ENCODE data around the gene HEMGN.
"Not testable (repeated sequence)": the region's sequence is repeated elsewhere in the genome, so short reads cannot be mapped to it uniquely, and the experiment has no call there.

The HEMGN gene, protein sequence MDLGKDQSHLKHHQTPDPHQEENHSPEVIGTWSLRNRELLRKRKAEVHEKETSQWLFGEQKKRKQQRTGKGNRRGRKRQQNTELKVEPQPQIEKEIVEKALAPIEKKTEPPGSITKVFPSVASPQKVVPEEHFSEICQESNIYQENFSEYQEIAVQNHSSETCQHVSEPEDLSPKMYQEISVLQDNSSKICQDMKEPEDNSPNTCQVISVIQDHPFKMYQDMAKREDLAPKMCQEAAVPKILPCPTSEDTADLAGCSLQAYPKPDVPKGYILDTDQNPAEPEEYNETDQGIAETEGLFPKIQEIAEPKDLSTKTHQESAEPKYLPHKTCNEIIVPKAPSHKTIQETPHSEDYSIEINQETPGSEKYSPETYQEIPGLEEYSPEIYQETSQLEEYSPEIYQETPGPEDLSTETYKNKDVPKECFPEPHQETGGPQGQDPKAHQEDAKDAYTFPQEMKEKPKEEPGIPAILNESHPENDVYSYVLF

DNA sequence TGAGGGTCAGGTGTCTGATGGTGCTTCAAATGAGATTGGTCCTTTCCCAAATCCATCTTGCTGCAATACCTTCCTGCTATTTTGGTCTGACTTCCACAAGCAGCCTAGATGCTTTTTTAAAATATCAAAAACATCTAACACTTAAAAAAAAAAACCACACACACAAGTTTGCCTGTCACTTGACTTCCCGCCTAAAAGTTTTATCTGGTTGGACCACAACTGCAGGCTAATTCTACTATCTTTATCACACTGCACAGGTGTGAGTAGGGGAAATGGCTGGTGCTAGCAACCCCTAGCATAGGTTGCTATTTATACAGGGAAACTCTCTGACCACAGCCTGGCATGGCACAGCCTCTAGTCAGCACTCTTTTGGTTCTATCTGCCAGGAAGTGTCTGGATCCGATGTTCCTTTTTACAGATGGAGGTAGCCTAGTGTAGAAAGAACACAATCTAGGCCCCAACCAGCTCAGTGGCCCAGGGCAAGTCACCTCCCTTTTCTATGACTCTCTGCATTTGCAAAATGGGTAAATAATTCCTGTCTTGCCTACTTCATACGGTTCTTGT is at the start of gene HEMGN:
HEMGN (minus strand) TSS at position 92 of the 564 bp plus-strand sequence; CDS start at position 56, 36 bp downstream.
- DNase-seq, result no peak

GRCh38 chr9:97987487-97987886 is 49.5 kb upstream of the HEMGN start:
- no peak for DNase-seq

GRCh38 chr9:97985058-97985861 is 47.3 kb upstream of the HEMGN start:
- DNase-seq, result no peak

GRCh38 chr9:97984188-97985057 is 46.5 kb upstream of the HEMGN start:
- DNase-seq, result peak; percentile 80

DNA sequence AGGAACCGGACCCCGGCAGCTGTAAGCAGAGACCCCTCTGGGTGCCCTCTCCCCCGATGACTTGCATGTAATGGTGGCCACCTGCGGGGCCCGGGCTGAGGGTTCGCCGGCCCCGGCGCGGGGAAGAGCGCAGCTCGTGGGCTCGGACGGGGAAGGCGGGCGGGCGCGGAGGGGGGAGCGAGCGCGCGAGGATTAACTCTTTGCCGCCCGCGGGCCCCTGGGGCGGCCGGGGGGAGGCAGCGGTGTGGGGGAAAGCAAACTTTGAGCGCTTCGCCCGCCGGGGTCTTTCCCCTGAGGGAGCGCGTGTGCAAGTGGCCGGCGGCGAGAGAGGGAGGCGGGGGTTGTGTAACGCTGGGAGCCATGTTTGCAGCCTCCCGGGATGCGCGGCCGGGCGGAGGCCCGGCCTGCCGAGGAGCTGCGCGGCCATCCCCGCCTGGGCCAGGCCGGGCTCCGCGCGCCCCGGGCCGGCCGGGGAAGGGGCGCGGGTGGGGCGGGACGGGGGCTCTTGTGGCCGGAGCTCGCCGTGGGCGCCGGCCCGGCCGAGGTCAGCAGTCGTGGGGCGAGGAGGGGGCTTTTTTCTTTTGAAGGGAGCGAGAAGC is 45.7 kb upstream of the HEMGN start:
- DNase-seq, result peak; percentile 71

- peak; percentile 95 for DNase-seq
Measured at GRCh38 chr9:97982683-97983588, 45.0 kb upstream of the HEMGN start, which contains the start of gene ANP32B. TSS of gene ANP32B (plus strand) at chr9:97983341. CDS start at chr9:97983556, 215 bp downstream.

GRCh38 chr9:97981846-97982682 is 44.1 kb upstream of the HEMGN start:
- DNase-seq, result no peak

- DNase-seq, result no peak
Measured at GRCh38 chr9:97980918-97981845, 43.2 kb upstream of the HEMGN start.

DNA sequence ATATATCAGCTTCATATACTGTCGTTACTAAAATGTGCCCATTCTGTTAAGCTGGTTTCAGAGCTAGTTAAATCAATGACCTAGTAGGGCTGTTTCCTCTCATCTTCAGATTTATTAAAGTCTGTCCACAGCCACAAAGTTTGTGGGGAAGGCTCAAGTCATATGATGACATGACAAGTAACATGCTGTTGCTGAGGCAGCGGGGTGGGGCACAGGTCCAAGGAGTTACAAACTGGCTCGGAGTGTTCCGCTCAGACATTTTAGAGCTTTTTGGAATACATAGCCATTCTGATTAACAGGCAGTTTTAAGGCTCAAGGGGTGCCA is 42.5 kb upstream of the HEMGN start:
- no peak for DNase-seq

DNA sequence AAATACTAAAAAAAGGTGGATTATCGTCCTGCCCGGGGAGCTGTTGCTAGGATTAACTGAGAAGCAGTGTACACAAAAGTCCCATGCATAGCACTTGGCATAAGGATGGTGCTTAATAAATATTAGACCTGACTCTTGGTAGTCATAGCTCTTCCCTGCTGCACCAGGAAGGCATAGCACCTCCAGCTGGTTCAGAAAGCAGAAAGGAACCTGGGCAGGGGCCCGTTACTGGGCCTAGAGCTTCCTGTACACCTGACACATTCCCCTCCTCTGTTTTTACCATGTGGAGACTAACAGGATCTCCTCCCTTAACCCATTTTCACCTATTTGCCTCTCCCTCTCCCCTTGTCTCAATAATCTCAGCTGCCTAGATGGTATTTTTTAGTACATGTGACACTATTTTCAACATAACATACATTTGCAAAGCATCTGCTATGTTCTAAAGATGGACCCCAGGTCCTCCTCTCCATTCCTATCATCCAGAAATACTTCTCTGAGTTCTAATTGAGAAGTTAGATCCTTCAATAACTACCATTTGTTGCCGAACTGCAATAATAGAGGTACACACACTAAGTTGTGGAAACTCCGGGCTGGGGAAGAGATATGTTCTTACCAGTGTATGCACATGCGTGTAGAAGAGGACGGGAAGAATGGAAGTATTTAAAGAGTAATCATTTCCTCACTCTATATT is 42.0 kb upstream of the HEMGN start:
- DNase-seq, result no peak

GRCh38 chr9:97978371-97979130 is 40.6 kb upstream of the HEMGN start:
- DNase-seq, result no peak

DNA sequence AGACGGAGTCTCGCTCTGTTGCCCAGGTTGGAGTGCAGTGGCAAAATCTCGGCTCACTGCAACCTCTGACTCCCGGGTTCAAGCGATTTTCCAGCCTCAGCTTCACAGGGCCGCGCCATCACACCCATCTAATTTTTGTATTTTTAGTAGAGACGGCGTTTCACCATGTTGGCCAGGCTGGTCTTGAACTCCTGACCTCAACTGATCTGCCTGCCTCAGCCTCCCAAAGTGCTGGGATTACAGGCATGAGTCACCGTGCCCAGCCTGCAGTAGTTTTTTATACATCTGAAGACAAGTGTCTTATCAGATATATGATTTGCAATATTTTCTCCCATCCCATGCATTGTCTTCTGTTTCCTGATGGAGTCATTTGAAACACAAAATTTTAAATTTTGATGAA is 38.7 kb upstream of the HEMGN start:
- not testable (repeated sequence) for DNase-seq

- DNase-seq, result no peak
Measured at GRCh38 chr9:97975376-97975775, 37.4 kb upstream of the HEMGN start.

DNA sequence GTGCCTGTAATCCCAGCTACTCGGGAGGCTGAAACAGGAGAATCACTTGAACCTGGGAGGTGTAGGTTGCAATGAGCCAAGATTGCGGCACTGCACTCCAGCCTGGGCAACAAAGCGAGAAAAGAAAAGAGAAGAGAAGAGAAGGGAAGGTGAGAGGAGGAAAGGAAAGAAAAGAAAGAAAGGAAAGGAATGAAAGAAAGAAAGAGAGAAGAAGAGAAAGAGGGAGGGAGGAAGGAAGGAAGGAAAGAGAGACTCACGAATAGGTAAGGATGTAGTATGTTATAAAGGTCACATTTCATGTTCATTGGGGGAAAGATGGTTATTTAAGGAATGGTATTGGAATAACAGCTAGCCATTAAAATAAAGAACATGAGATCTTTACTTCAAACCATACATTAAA is 34.8 kb upstream of the HEMGN start:
- no peak for DNase-seq

DNA sequence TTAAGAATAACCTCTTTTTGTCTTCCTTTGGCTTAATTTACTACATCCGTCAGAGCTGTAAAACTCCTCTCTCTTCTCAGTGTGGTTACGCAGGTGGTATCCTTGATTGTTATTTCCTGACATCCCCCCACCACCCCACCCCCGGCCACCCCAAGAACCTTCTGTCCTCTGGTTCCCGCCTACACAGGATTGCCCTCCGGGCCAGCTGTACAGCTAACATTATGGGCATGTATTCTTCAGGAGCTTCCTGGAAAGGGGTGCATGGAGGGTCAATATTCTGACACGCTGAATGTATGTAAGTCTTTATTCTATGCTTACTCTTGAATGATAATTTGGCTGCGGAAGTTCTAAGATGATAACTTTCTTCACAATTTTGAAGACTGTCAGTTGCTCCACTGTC is 32.2 kb upstream of the HEMGN start:
- DNase-seq, result no peak

- no peak for DNase-seq
Measured at GRCh38 chr9:97969014-97969413, 31.0 kb upstream of the HEMGN start.

- no peak for DNase-seq
Measured at GRCh38 chr9:97966493-97966892, 28.5 kb upstream of the HEMGN start.

DNA sequence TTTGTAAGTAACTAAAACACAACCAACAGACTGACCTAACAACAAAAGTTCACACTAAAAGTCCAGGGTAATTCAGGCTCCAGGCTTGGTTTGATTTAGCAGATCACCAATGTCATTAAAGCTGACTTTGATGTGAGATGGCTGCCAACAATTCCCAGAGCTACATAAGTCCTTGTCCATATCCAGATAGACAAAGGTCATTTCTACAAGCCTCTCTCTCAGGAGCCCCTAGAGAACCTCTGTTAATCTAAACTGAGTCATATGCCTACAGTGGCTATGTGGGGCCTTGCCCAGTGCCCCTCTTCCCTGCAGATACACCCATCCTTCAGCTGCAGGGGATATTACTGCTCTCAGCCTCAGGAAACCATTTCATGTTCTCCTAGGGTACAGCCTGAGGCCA is 26.9 kb upstream of the HEMGN start:
- no peak for DNase-seq

All from activated CD4-positive, CD25-positive, alpha-beta regulatory T cell treated with anti-CD3 and anti-CD28 coated beads, Interleukin-2, amount 50 U/mL, for 72 hours (primary cell).